GM13976 (cell line): ENCODE measurements around the gene HES6.

ENCODE experiments used
- DNase-seq: peaks from one replicate; pipeline ENCODE4 v3.0.0; 2012; ENCODE audit warnings: low spot score
- CTCF ChIP-seq: IDR thresholded peaks from 2 replicates; pipeline ENCODE4 v1.5.1; 2012; ENCODE audit warnings: borderline replicate concordance, mild to moderate bottlenecking; ENCODE audit not compliant: insufficient read depth; ENCODE audit errors: extremely low read depth, missing control alignments, control extremely low read depth
- in situ Hi-C: fragments of 300-500 bp; cut with MboI; formaldehyde crosslinking; loops from one replicate; pipeline ENCODE4 v1.12.0; 2022; ENCODE audit warnings: low sequenced_read_pairs, mixed read lengths, inconsistent platforms; ENCODE audit not compliant: unreplicated experiment

Gene HES6

GRCh38 chr2:238259061-238260020 lies 19.5 kb upstream of the HES6 start:
- no peak for TF ChIP-seq CTCF
- no peak for DNase-seq
- in situ Hi-C loops = no loop called here

GRCh38 chr2:238257786-238258700 lies 18.2 kb upstream of the HES6 start:
- TF ChIP-seq CTCF = no peak
- in situ Hi-C loops = no loop called here
- no peak for DNase-seq

- DNase-seq = peak; percentile 80
- in situ Hi-C loops = no loop called here
- peak; percentile 53 for TF ChIP-seq CTCF
Measured at GRCh38 chr2:238256594-238257104, 16.8 kb upstream of the HES6 start.

GRCh38 chr2:238256111-238256510 lies 16.3 kb upstream of the HES6 start:
- no peak for DNase-seq
- in situ Hi-C loops = no loop called here
- no peak for TF ChIP-seq CTCF

GRCh38 chr2:238255636-238256035 lies 15.8 kb upstream of the HES6 start:
- TF ChIP-seq CTCF = no peak
- in situ Hi-C loops = no loop called here
- DNase-seq = no peak

- no peak for DNase-seq
- TF ChIP-seq CTCF = no peak
- in situ Hi-C loops = no loop called here
Measured at GRCh38 chr2:238255151-238255551, 15.3 kb upstream of the HES6 start.
